Neural progenitor cell (in vitro differentiated cells): ENCODE measurements around the gene ST6GAL1. TPM values are rescaled to one million over a fixed set of nuclear protein-coding genes. Genes with fewer than 3 reads are reported as not detected.

Experiments used
- DNase-seq: peaks from one replicate; pipeline ENCODE4 v3.0.0-alpha.2; 2016; ENCODE audit warnings: low spot score
- H2AFZ ChIP-seq: fragments of 200-600 bp; sonication (generic); replicated peaks from 2 replicates; pipeline ENCODE4 v1.6.1; 2016; ENCODE audit warnings: antibody characterized with exemption
- H3F3A ChIP-seq: fragments of 200-600 bp; sonication (generic); 2 replicates; pipeline ENCODE4 v1.6.1; 2016; ENCODE audit warnings: antibody characterized with exemption, low read depth
- H3K27ac ChIP-seq: fragments of 200-600 bp; sonication (generic); 2 replicates; pipeline ENCODE4 v1.5.1; 2016; ENCODE audit warnings: mild to moderate bottlenecking
- H3K27me3 ChIP-seq: fragments of 200-600 bp; sonication (generic); 2 replicates; pipeline ENCODE4 v1.6.1; 2016; ENCODE audit warnings: mild to moderate bottlenecking, moderate library complexity
- H3K36me3 ChIP-seq: fragments of 200-600 bp; sonication (generic); 2 replicates; pipeline ENCODE4 v1.5.1; 2016
- H3K4me1 ChIP-seq: fragments of 200-600 bp; sonication (generic); 2 replicates; pipeline ENCODE4 v1.6.1; 2016; ENCODE audit warnings: mixed run types
- H3K4me2 ChIP-seq: fragments of 200-600 bp; sonication (generic); 2 replicates; pipeline ENCODE4 v1.6.1; 2016
- H3K4me3 ChIP-seq: fragments of 200-600 bp; sonication (generic); 2 replicates; pipeline ENCODE4 v1.5.1; 2016
- H3K79me2 ChIP-seq: fragments of 200-600 bp; sonication (generic); 2 replicates; pipeline ENCODE4 v1.6.1; 2016; ENCODE audit warnings: low read depth
- H3K9ac ChIP-seq: fragments of 200-600 bp; sonication (generic); 2 replicates; pipeline ENCODE4 v1.6.1; 2016
- H3K9me3 ChIP-seq: fragments of 200-600 bp; sonication (generic); 2 replicates; pipeline ENCODE4 v1.5.1; 2016; ENCODE audit warnings: low read depth
- H4K20me1 ChIP-seq: fragments of 200-600 bp; sonication (generic); 2 replicates; pipeline ENCODE4 v1.6.1; 2016; ENCODE audit warnings: low read depth
- H3K27ac Mint-ChIP-seq: 3 replicates; pipeline ENCODE4 v1.8.0; 2021; ENCODE audit warnings: mixed read lengths
- H3K27me3 Mint-ChIP-seq: 2 replicates; pipeline ENCODE4 v1.8.0; 2022; ENCODE audit warnings: low read depth, mild to moderate bottlenecking, inconsistent platforms, moderate library complexity, mixed read lengths; ENCODE audit not compliant: insufficient read depth
- H3K36me3 Mint-ChIP-seq: 3 replicates; pipeline ENCODE4 v1.8.0; 2021; ENCODE audit warnings: mixed read lengths
- H3K4me1 Mint-ChIP-seq: 3 replicates; pipeline ENCODE4 v1.8.0; 2021; ENCODE audit warnings: mixed read lengths
- H3K4me3 Mint-ChIP-seq: 3 replicates; pipeline ENCODE4 v1.8.0; 2021; ENCODE audit warnings: mild to moderate bottlenecking, moderate library complexity, mixed read lengths
- H3K9me3 Mint-ChIP-seq: 3 replicates; pipeline ENCODE4 v1.8.0; 2020; ENCODE audit warnings: mixed read lengths
- CTCF ChIP-seq: fragments of 200-600 bp; sonication (generic); IDR thresholded peaks from 2 replicates; pipeline ENCODE4 v1.5.1; 2017; ENCODE audit warnings: antibody characterized with exemption, mild to moderate bottlenecking
- EZH2 ChIP-seq: fragments of 200-600 bp; sonication (generic); IDR thresholded peaks from 2 replicates; pipeline ENCODE4 v1.6.1; 2017; ENCODE audit warnings: antibody characterized with exemption, mild to moderate bottlenecking, moderate library complexity
- EZH2phosphoT487 ChIP-seq: fragments of 200-600 bp; sonication (generic); IDR thresholded peaks from 2 replicates; pipeline ENCODE4 v1.6.1; 2017; ENCODE audit warnings: antibody characterized with exemption
- total RNA-seq: library from RNA; depleted of rRNA; stranded (reverse); fragments of >200 nt; gene quantifications from 2 replicates; pipeline ENCODE4 v1.2.3, GENCODE V29; 2015; ENCODE audit warnings: low replicate concordance

The ST6GAL1 gene
- total RNA-seq, 1 donor from 2014 or later = 27.3 TPM

- TF ChIP-seq CTCF (no peak), EZH2 (no peak), EZH2phosphoT487 (no peak)
- Histone ChIP-seq H3K36me3 (no peaks in the 10 kb centered on the region), H3K27me3 (no peaks in the 10 kb centered on the region), H4K20me1 (no peaks in the 10 kb centered on the region), H3K9ac (no peak overlapping the region), H3K27ac (no peak overlapping the region), H3K4me3 (no peak overlapping the region), H3F3A (no peaks in the 10 kb centered on the region), H3K79me2 (no peaks in the 10 kb centered on the region), H3K4me1 (no peaks in the 10 kb centered on the region), H3K4me2 (no peak overlapping the region), H3K9me3 (no peaks in the 10 kb centered on the region), H2AFZ (no peak overlapping the region)
- peaks cover 17% of the 10 kb centered on the region for H3K4me1 Mint-ChIP-seq
- no peaks in the 10 kb centered on the region for H3K36me3 Mint-ChIP-seq
- peaks cover 3% of the 10 kb centered on the region for H3K27me3 Mint-ChIP-seq
- H3K4me3 Mint-ChIP-seq = no peak overlapping the region
- H3K9me3 Mint-ChIP-seq = no peaks in the 10 kb centered on the region
- no peak overlapping the region for H3K27ac Mint-ChIP-seq
- DNase-seq = no peak
Measured at GRCh38 chr3:186920301-186920700, 10.0 kb upstream of the ST6GAL1 start.

GRCh38 chr3:186920796-186921195 lies 9.5 kb upstream of the ST6GAL1 start:
- H3K36me3 ChIP-seq = no peaks in the 10 kb centered on the region
- H3K27me3 Mint-ChIP-seq = peaks cover 3% of the 10 kb centered on the region
- TF ChIP-seq EZH2phosphoT487 (no peak), EZH2 (no peak), CTCF (no peak)
- H3K4me1 Mint-ChIP-seq = peaks cover 17% of the 10 kb centered on the region
- no peaks in the 10 kb centered on the region for H3K36me3 Mint-ChIP-seq
- no peak overlapping the region for H3K27ac ChIP-seq
- no peak overlapping the region for H3K4me2 ChIP-seq
- no peak overlapping the region for H3K4me3 Mint-ChIP-seq
- H4K20me1 ChIP-seq = no peaks in the 10 kb centered on the region
- no peaks in the 10 kb centered on the region for H3K9me3 ChIP-seq
- no peak overlapping the region for H3K4me3 ChIP-seq
- H3K4me1 ChIP-seq = no peaks in the 10 kb centered on the region
- H3K9me3 Mint-ChIP-seq = no peaks in the 10 kb centered on the region
- no peak overlapping the region for H3K9ac ChIP-seq
- DNase-seq = no peak
- no peaks in the 10 kb centered on the region for H3F3A ChIP-seq
- no peak overlapping the region for H3K27ac Mint-ChIP-seq
- no peak overlapping the region for H2AFZ ChIP-seq
- no peaks in the 10 kb centered on the region for H3K79me2 ChIP-seq
- H3K27me3 ChIP-seq = no peaks in the 10 kb centered on the region

GRCh38 chr3:186921578-186921977 lies 8.7 kb upstream of the ST6GAL1 start:
- Histone ChIP-seq H3K27ac (no peak overlapping the region), H3K27me3 (no peaks in the 10 kb centered on the region), H4K20me1 (no peaks in the 10 kb centered on the region), H3K4me1 (no peaks in the 10 kb centered on the region), H3K79me2 (no peaks in the 10 kb centered on the region), H3K4me3 (no peak overlapping the region), H3K4me2 (no peak overlapping the region), H2AFZ (no peak overlapping the region), H3K36me3 (no peaks in the 10 kb centered on the region), H3F3A (no peaks in the 10 kb centered on the region), H3K9ac (no peak overlapping the region), H3K9me3 (no peaks in the 10 kb centered on the region)
- Mint-ChIP-seq H3K27me3 (peaks cover 3% of the 10 kb centered on the region), H3K36me3 (no peaks in the 10 kb centered on the region), H3K27ac (no peak overlapping the region), H3K4me1 (peaks cover 17% of the 10 kb centered on the region), H3K4me3 (no peak overlapping the region), H3K9me3 (no peaks in the 10 kb centered on the region)
- DNase-seq = no peak
- no peak for TF ChIP-seq EZH2
- TF ChIP-seq CTCF = no peak
- no peak for TF ChIP-seq EZH2phosphoT487

GRCh38 chr3:186922224-186922623 lies 8.1 kb upstream of the ST6GAL1 start:
- Mint-ChIP-seq H3K36me3 (no peaks in the 10 kb centered on the region), H3K4me1 (peaks cover 17% of the 10 kb centered on the region), H3K9me3 (no peaks in the 10 kb centered on the region), H3K27me3 (peaks cover 4% of the 10 kb centered on the region), H3K27ac (no peak overlapping the region), H3K4me3 (no peak overlapping the region)
- Histone ChIP-seq H3K9me3 (no peaks in the 10 kb centered on the region), H3K9ac (no peak overlapping the region), H3K27me3 (no peaks in the 10 kb centered on the region), H3K27ac (no peak overlapping the region), H4K20me1 (no peaks in the 10 kb centered on the region), H3F3A (no peaks in the 10 kb centered on the region), H3K4me1 (no peaks in the 10 kb centered on the region), H2AFZ (no peak overlapping the region), H3K79me2 (no peaks in the 10 kb centered on the region), H3K4me2 (no peak overlapping the region), H3K4me3 (no peak overlapping the region), H3K36me3 (no peaks in the 10 kb centered on the region)
- DNase-seq = no peak
- TF ChIP-seq EZH2 (no peak), CTCF (no peak), EZH2phosphoT487 (no peak)
